ENCODE results near the gene MATCAP1. TPM values are rescaled to one million over a fixed set of nuclear protein-coding genes. Genes with fewer than 3 reads are reported as not detected.

Gene MATCAP1
- total RNA-seq, 1 experiment from 2014 or later, result 51.2 TPM

GRCh38 chr16:67128887-67129286 is 54.9 kb downstream of the MATCAP1 start:
- Histone ChIP-seq H3K79me2 (ENCODE audit: insufficient read depth, low read length) (no peaks in the 10 kb centered on the region), H3T11ph (ENCODE audit: low read length) (no peak overlapping the region), H4K8ac (replicated peaks; ENCODE audit: insufficient read length, low read depth, low read length) (no peak overlapping the region), H3K79me1 (ENCODE audit: insufficient read depth, low read depth, low read length, poor library complexity, severe bottlenecking) (no peaks in the 10 kb centered on the region), H3K27ac (ENCODE audit: insufficient read length, low read depth, low read length) (no peak overlapping the region), H2BK5ac (ENCODE audit: insufficient read length, low read length) (no peak overlapping the region), H3K56ac (ENCODE audit: insufficient read length, low read depth, low read length) (no peak overlapping the region), H2BK120ac (ENCODE audit: low read depth, low read length, poor library complexity, severe bottlenecking) (no peak overlapping the region), H2AFZ (ENCODE audit: low read length) (no peak overlapping the region), H2AK5ac (ENCODE audit: insufficient read length, low read length) (no peak overlapping the region), H3K27me3 (ENCODE audit: insufficient read depth, low read length) (no peaks in the 10 kb centered on the region), H4K91ac (ENCODE audit: insufficient read length, low read depth, low read length) (no peak overlapping the region), H2BK15ac (ENCODE audit: low read depth, low read length) (no peak overlapping the region), H2BK12ac (ENCODE audit: insufficient read length, low read depth, low read length) (no peak overlapping the region), H3K9ac (ENCODE audit: extremely low read depth, insufficient read length, low read length) (no peak overlapping the region), H3K14ac (ENCODE audit: insufficient read depth, low read length) (no peak overlapping the region), H3K9me3 (ENCODE audit: control insufficient read depth, low read depth, low read length) (no peaks in the 10 kb centered on the region), H2BK20ac (ENCODE audit: low read depth, low read length, poor library complexity, severe bottlenecking) (no peak overlapping the region), H3K23ac (ENCODE audit: insufficient read length, low read depth, low read length) (no peak overlapping the region), H3K4ac (ENCODE audit: low read depth, low read length) (no peak overlapping the region), H3K4me1 (ENCODE audit: insufficient read depth, low read length) (no peaks in the 10 kb centered on the region), H3K18ac (ENCODE audit: insufficient read length, low read depth, low read length) (no peak overlapping the region), H4K20me1 (ENCODE audit: control insufficient read depth, insufficient read depth, insufficient read length) (no peaks in the 10 kb centered on the region), H3K23me2 (ENCODE audit: insufficient read length, low read depth, low read length, poor library complexity, severe bottlenecking) (no peaks in the 10 kb centered on the region), H3K4me2 (ENCODE audit: insufficient read depth, insufficient read length, low read length) (no peak overlapping the region), H4K5ac (ENCODE audit: insufficient read length, low read depth, low read length) (no peak overlapping the region)
- peaks cover 7 to 44% (median 29%) of the 10 kb centered on the region in 3 experiments; a peak in 6 of 7 replicates for H3K36me3 Mint-ChIP-seq (ENCODE audit: insufficient read depth in 1 of 3, low read depth in 3 of 3)
- no peak for TF ChIP-seq CTCF (conservative IDR thresholded peaks at IDR 0.05)
- no peak for DNase-seq
- H3K27ac Mint-ChIP-seq, result no peak overlapping the region; a peak in 1 of 7 replicates
- no CpG with 5 or more reads among the region's 3 CpGs for WGBS (ENCODE audit: extremely low coverage, insufficient read length, low lambda C conversion rate)
- no peaks in the 10 kb centered on the region for H3K27me3 Mint-ChIP-seq (ENCODE audit: low read depth)
- no peak overlapping the region for H3K4me3 Mint-ChIP-seq
- no peaks in the 10 kb centered on the region for H3K4me1 Mint-ChIP-seq
- H3K9me3 Mint-ChIP-seq, result no peaks in the 10 kb centered on the region

Data from H9 (cell line).